Measurements from ENCODE around the gene PRSS57. TPM values are rescaled to one million over a fixed set of nuclear protein-coding genes. Genes with fewer than 3 reads are reported as not detected.

Gene PRSS57
- total and polyA plus RNA-seq, 2 of the 4 experiments (the other 2 are of a cell fraction): not detected

- WGBS, 2 experiments (ENCODE audit: extremely low coverage in 2 of 2, insufficient read length in 1 of 2): no CpG with 5 or more reads among the region's 13 CpGs
- Histone ChIP-seq H2AK5ac (ENCODE audit: low read depth, low read length) (no peak overlapping the region), H3K4me3 (ENCODE audit: insufficient read depth, low read depth, low read length) (no peak overlapping the region), H4K5ac (ENCODE audit: low read depth, low read length) (no peak overlapping the region), H3K9me3 (ENCODE audit: control insufficient read depth, insufficient read depth, low read length) (no peaks in the 10 kb centered on the region), H3K56ac (ENCODE audit: extremely low read depth, insufficient read depth, low read length) (no peak overlapping the region), H3K79me1 (ENCODE audit: low read depth in 1 of 2, low read length in 2 of 2) (no peaks in the 10 kb centered on the region; a peak in 1 of 4 replicates), H2AK9ac (replicated peaks; ENCODE audit: low read depth, low read length, poor library complexity) (no peak overlapping the region), H2BK15ac (ENCODE audit: low read depth, low read length) (no peak overlapping the region), H3K27me3 (ENCODE audit: control insufficient read depth, insufficient read depth, low read length) (peaks cover 2% of the 10 kb centered on the region; the same call in 1 of the 2 replicates), H3K27ac (ENCODE audit: insufficient read depth, low read length) (no peak overlapping the region), H2BK120ac (ENCODE audit: low read depth, low read length) (no peak overlapping the region), H3K9ac (ENCODE audit: low read depth, low read length) (no peak overlapping the region), H3K36me3 (ENCODE audit: control insufficient read depth, insufficient read depth, low read length) (peaks cover 12% of the 10 kb centered on the region; the same call in 1 of the 2 replicates), H3K4me2 (ENCODE audit: low read depth, low read length) (no peak overlapping the region), H4K8ac (ENCODE audit: low read depth in 2 of 2, low read length in 2 of 2) (no peak overlapping the region), H2BK5ac (ENCODE audit: low read depth, low read length, poor library complexity, severe bottlenecking) (no peak overlapping the region), H4K91ac (ENCODE audit: insufficient read depth, low read depth, low read length) (no peak overlapping the region), H2BK20ac (ENCODE audit: low read depth, low read length) (no peak overlapping the region), H3K9me1 (ENCODE audit: insufficient read depth, low read length) (no peaks in the 10 kb centered on the region), H3K4me1 (ENCODE audit: control insufficient read depth, insufficient read depth, low read length) (peaks cover 4% of the 10 kb centered on the region; the same call in 1 of the 2 replicates), H3K4ac (ENCODE audit: low read depth, low read length) (no peak overlapping the region), H3K23ac (ENCODE audit: low read depth, low read length) (no peak overlapping the region), H4K20me1 (ENCODE audit: insufficient read depth, low read length) (no peaks in the 10 kb centered on the region), H2AFZ (replicated peaks; ENCODE audit: low read length, poor library complexity) (no peak overlapping the region), H3K14ac (replicated peaks; ENCODE audit: low read depth, low read length) (no peak overlapping the region), H3K18ac (ENCODE audit: low read depth, low read length) (no peak overlapping the region)
- ATAC-seq (ENCODE audit: low read depth) (no peak), DNase-seq (no peak)
- POLR2A ChIA-PET (ENCODE audit: unreplicated experiment): no interaction called here
- in situ Hi-C loops (cut with MboI; ENCODE audit: low sequenced_read_pairs): no loop called here
- dilution Hi-C loops (cut with HindIII; ENCODE audit: low sequenced_read_pairs, unreplicated experiment): no loop called here
- intact Hi-C loops (cut with micrococcal nuclease): no loop called here
- CTCF ChIA-PET: no interaction called here
- no peak for TF ChIP-seq NFE2L2 (IDR thresholded peaks at IDR 0.05; ENCODE audit: low read depth, low read length)
- no peak for TF ChIP-seq MAFK (IDR thresholded peaks at IDR 0.05; ENCODE audit: low read depth, low read length)
- no peak for TF ChIP-seq FOS (IDR thresholded peaks at IDR 0.05; ENCODE audit: low read depth, low read length)
- no peak for TF ChIP-seq RAD21 (IDR thresholded peaks at IDR 0.05; ENCODE audit: low read length)
- no peak for TF ChIP-seq BHLHE40 (IDR thresholded peaks at IDR 0.05; ENCODE audit: low read depth, low read length)
- no peak for TF ChIP-seq RFX5 (IDR thresholded peaks at IDR 0.05; ENCODE audit: low read depth, low read length)
- no peak for TF ChIP-seq SMC3 (IDR thresholded peaks at IDR 0.05; ENCODE audit: low read depth, low read length)
- no peak for TF ChIP-seq CEBPB (IDR thresholded peaks at IDR 0.05; ENCODE audit: low read depth, low read length)
- TF ChIP-seq MAZ (IDR thresholded peaks at IDR 0.05; ENCODE audit: borderline replicate concordance, low read depth, low read length): no peak
- no peak for TF ChIP-seq MXI1 (IDR thresholded peaks at IDR 0.05; ENCODE audit: borderline replicate concordance, low read depth, low read length)
- TF ChIP-seq ELK1 (IDR thresholded peaks at IDR 0.05; ENCODE audit: borderline replicate concordance, low read depth, low read length): no peak
- TF ChIP-seq, protein P1, sequence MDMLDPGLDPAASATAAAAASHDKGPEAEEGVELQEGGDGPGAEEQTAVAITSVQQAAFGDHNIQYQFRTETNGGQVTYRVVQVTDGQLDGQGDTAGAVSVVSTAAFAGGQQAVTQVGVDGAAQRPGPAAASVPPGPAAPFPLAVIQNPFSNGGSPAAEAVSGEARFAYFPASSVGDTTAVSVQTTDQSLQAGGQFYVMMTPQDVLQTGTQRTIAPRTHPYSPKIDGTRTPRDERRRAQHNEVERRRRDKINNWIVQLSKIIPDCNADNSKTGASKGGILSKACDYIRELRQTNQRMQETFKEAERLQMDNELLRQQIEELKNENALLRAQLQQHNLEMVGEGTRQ (IDR thresholded peaks at IDR 0.05; ENCODE audit: low read depth, low read length): no peak
- no peak for TF ChIP-seq CTCF (conservative IDR thresholded peaks at IDR 0.05; ENCODE audit: low read depth, low read length)
- TF ChIP-seq CHD1 (IDR thresholded peaks at IDR 0.05; ENCODE audit: low read depth, low read length): no peak
- TF ChIP-seq RCOR1 (IDR thresholded peaks at IDR 0.05; ENCODE audit: insufficient replicate concordance, low read length): no peak
- no peak for TF ChIP-seq POLR2A (IDR thresholded peaks at IDR 0.05; ENCODE audit: low read depth, low read length)
- BruUV-seq (replicated peaks): no TSS peak
Measured at GRCh38 chr19:723247-723646, 28.0 kb upstream of the PRSS57 start.

All from IMR-90 (cell line).